Stimulated activated CD4-positive, alpha-beta T cell treated with anti-CD3 and anti-CD28 coated beads, Interleukin-2, amount 100 ng/mL, for 4 hours (primary cell): ENCODE data around the gene PDE7B.
"Not testable (repeated sequence)": the region's sequence is repeated elsewhere in the genome, so short reads cannot be mapped to it uniquely, and the experiment has no call there.

Experiments used
- DNase-seq: peaks from one replicate; pipeline ENCODE4 v3.0.0-alpha.2; 2020; ENCODE audit warnings: low read depth

PDE7B gene

DNA sequence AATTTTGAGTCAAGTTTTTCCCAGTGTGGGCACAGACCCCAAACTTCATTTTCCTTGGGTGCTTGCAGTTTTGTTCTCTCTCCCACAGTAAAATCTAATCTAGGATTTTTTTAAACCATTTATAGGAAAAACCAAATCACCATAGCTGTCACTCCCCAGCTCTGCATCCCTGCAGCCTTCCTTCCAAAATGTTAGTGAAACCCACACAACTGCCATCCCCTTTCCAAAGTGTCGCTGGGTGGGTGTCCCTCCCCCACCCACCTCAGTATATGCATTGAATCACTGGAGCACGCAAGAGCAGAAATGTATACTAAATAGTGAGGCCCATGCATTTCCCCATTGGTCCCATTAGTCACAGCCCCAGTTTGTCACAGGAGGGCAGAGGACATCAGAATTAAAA is 260.3 kb downstream of the PDE7B start:
- no peak for DNase-seq

- DNase-seq, result no peak
Observed at GRCh38 chr6:136112262-136112661, 260.8 kb downstream of the PDE7B start.

DNA sequence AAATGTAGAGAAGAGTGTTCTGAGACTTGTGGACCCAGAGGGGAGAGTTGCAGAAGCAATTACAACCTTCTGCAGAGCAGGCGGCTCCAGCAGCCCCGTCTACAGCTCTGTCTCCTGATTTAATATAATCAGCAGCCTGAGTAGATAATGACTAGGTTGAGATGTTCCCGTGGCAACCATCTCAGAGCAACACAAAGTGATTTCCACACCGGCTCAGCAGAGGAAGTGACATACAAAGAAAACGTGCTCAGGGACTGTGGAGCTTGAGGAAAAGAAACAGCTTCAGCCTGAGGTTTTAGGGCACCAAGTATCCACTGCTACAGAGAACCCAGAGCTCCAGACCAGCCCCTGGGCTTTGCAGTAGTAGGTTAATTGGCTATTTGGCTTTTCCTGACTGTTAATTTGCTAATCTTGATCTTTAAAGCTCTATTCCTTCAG is 262.3 kb downstream of the PDE7B start:
- DNase-seq, result no peak

DNA sequence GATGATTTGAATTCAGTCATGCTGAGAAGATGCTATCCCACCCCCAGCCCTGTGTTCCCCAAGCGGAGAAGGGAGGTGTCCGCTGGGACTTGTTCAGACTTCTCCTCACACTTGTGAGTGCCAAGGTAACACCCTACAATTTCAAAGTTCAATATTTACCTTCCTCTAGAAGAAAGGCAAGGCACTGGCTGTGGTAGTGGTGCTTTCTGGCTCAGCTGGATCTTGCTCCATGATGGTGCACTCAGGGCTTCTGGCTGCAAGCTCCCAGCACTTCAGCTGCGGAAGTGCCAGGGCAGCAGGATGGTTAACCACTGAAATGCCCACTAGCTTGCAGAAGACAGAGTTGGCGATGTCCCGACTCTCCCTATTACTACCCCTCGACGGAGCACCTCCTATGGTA is 263.2 kb downstream of the PDE7B start:
- DNase-seq, result no peak

DNA sequence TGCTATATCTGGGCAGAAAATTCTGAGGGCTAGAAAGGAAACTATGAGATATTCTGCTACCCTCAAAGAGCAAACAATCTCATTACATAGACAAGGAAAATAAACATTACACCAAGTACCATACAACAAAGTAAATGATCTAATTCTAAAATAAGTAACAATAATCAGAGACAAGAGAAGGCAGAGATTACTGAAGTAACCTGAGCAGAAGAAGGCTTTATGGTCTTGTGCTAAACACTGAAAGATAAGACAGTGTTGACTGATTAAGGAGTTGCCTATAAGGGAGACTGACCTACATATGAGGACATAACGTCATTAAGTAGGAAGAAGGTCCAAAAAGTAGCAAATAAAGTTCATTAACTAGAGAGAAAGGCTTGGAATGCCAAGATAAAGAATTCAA is 264.4 kb downstream of the PDE7B start:
- DNase-seq, result no peak

GRCh38 chr6:136117081-136117480 is 265.6 kb downstream of the PDE7B start:
- DNase-seq, result no peak

DNA sequence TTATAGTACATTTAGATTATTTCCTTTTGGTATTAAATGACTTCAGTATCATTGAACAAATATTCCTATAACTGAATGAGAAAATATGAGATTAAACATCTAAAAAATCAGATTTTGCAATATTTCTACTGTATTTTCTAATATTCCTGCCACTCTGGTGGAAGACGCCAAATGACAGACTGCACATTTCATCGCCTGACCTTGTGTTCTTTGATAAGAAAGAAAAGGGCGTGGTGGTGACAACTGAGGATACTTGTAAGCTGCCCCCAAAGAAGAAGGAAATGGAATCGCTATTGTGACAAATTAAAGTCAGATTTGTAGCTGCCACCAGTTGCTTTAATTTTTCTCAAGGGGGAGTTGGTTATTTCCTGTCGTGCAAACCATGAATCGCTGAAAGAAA is 267.3 kb downstream of the PDE7B start:
- DNase-seq, result no peak

- DNase-seq, result no peak
Observed at GRCh38 chr6:136123468-136123867, 272.0 kb downstream of the PDE7B start.

- no peak for DNase-seq
Observed at GRCh38 chr6:136125585-136125984, 274.1 kb downstream of the PDE7B start.

DNA sequence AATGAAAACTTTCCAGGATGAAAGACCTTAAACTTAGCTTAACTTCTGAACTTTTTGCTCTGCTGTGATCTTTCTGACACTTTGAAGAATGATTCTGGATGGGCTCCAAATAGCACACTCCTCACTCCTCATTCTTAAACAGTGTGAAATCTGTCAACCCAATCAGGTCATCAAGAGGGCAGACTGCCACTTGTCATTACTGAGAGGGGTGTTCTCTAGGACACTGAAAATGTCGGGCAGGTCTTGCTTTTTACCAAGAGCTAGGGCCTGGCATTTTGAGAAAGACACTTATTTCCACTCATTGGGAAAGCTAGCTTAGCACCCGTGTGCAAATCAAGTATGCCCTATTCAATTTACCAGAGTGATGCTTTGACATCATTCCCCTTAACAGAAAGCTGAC is 276.4 kb downstream of the PDE7B start:
- DNase-seq, result no peak

- DNase-seq, result no peak
Observed at GRCh38 chr6:136129365-136129764, 277.9 kb downstream of the PDE7B start.

- DNase-seq, result no peak
Observed at GRCh38 chr6:136134268-136134667, 282.8 kb downstream of the PDE7B start.

DNA sequence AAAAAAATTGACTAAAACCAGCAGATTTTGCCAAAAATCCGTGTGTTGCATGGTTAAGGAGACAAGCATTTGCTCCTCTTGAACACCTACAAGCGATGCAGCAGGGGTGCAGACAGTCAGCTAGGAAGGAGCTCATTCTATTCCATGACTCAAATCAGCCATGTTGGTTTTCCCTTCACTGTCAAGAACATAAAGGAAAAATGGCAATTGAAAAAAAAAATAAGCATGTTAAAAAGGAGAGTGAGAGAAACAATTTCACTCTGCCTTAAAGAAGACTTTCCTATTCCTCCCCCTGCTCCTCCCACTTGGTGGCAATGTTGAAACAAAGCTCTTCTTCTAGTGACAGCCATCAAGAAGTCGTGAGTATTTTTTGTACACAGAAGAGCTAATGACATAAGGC is 283.2 kb downstream of the PDE7B start:
- DNase-seq, result no peak

DNA sequence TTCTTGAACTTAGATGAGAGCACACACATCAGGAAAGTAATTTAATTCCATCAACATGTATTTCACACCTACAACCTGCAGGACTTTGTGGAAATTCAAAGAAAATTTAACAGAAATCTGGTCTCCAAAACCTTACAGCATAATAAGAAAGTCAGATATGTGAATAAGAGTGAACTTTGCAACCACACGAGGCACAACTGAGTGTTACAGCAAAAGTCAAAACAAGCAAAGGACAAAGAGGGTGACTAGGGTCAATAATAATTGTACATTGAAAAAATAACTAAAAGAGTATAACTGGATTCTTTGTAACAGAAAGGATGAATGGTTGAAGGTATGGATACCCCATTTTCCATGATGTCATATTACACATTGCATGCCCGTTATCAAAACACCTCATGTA is 284.8 kb downstream of the PDE7B start:
- DNase-seq, result no peak

DNA sequence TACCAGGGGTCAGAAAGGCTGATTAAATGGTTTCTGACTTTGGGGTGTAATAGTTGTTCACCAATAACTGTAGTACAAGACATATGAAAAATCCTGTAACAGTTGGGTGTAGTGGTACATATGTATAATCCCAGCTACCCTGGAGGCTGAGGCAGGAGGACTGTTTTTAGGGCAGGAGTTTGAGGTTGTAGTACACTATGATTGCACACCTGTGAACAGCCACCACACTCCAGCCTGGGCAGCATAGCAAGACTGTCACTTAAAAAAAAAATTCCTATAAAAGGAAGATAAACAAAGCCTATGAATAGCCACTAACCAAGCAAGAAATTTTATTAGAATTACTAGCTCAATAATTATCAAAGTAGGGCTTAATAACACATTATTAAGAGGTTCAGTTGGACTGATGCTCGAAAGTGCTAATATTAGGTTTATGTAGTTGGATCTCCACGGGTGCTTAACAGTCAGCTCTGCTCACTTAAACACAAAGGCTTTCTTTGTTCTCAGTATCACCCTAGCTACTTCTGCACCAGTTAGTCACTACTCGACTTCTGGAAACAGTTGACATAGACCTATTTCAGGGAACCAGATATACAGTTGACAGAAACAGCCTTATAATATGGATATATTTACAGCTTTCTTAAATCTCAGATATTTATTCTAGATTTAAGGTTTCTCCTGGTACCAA is 285.6 kb downstream of the PDE7B start:
- DNase-seq, result no peak

GRCh38 chr6:136137739-136138402 is 286.4 kb downstream of the PDE7B start:
- no peak for DNase-seq

DNA sequence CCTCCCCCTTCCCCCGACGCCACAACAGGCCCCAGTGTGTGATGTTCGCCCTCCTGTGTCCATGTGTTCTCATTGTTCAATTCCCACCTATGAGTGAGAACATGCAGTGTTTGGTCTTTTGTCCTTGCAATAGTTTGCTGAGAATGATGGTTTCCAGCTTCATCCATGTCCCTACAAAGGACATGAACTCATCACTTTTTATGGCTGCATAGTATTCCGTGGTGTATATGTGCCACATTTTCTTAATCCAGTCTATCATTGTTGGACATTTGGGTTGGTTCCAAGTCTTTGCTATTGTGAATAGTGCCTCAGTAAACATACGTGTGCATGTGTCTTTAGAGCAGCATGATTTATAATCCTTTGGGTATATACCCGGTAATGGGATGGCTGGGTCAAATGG is 287.6 kb downstream of the PDE7B start:
- DNase-seq, result not testable (repeated sequence)

GRCh38 chr6:136144251-136145023 is 292.9 kb downstream of the PDE7B start:
- DNase-seq, result no peak

DNA sequence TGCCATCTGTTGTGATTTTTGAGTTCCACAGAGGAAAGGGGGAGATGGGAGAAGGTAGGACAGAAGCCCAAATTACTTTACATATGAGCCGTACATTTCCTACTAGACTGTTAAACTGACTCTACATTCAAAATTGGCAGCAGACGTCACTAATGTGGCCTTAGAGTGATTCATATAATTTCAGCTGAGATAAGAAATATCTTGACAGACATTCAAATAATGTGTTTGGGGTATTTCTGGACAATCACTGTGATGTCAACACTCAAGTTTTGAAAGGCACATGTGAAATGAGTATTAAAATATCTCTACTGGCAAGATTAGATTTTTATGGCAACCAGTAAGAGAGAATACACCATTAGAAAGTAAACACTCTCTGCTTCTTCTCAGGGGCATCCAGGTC is 294.6 kb downstream of the PDE7B start:
- no peak for DNase-seq

DNA sequence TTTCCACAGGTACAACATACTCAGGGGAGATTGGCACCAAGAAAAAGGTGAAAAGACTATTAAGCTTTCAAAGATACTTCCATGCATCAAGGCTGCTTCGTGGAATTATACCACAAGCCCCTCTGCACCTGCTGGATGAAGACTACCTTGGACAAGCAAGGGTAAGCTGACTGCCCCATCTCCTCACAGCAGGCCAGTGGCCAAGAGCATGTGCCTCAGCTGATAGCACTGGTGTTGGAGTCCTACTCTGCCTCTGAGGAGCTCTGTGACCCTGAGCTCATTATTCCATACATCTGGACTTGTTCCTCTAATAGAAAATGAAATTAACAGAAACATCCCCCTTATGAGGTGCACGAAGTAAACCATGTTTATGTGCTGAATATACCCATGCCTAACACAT is 295.8 kb downstream of the PDE7B start:
- no peak for DNase-seq

- DNase-seq, result no peak
Observed at GRCh38 chr6:136148051-136148450, 296.6 kb downstream of the PDE7B start.

DNA sequence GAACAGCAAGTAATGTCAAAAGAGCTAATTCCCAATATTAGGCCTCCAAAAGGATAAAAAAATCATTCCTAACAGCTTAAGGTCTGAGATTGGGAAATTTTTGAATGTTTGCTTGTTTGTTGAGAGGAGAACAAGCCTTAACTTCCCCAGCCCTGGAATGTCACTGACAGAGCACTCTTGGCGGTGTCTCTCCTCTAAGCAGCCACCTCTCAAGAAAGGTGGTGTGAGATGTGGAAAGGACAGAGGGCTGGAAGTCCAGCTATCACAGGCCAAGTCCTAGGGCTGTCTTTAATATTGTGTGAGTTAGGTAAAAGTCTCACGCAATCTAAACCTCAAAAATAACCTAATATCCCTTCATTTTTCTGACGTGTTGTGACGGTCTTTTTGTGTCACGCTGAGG is 297.0 kb downstream of the PDE7B start:
- DNase-seq, result no peak

GRCh38 chr6:136149311-136149710 is 297.8 kb downstream of the PDE7B start:
- DNase-seq, result no peak
